ENCODE measurements around the gene SSH2. TPM values are rescaled to one million over a fixed set of nuclear protein-coding genes. Genes with fewer than 3 reads are reported as not detected.
A peak's percentile ranks its signal among the peaks of the same experiment; 100 is the strongest.

The SSH2 gene
- polyA plus RNA-seq, 1 of the 3 experiments (the other 2 are of a cell fraction), result 8.8 TPM

DNA sequence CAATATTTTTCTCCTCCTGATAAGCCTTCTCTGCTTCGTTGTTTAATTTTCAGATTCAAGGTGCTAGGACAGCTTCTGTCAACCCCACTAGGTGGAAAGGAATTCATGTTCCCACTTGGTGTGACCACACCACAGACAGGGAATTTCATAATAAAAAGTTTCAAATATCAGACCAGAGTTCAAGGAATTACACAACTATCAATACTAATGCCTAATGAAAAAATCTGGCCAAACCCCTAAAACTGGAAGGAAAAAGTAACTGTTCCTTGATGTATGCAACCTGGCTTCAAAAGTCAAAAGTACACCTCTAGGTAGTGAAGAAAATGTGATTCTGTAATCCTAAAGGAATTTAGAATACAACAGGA, 219.5 kb downstream of the SSH2 start:
- ChIA-PET POLR2A (interaction anchor here (0.9 to 1.0 kb wide), 3 partner anchors 11 to 21 kb away, joined by 3 to 5 read pairs (median 3); no protein-coding TSS in a partner anchor), CTCF (interaction anchor here (1.0 to 2.5 kb wide), 6 partner anchors 40 to 119 kb away, joined by 3 to 9 read pairs (median 4); no protein-coding TSS in a partner anchor)
- no peaks in the 10 kb centered on the region for H3K36me3 ChIP-seq (replicated peaks in 1 of 2; ENCODE audit: control insufficient read depth in 1 of 2, insufficient read depth in 2 of 2, low read length in 1 of 2)
- 97% methylated on average over 1 of the region's 1 CpG for WGBS (ENCODE audit: low lambda C conversion rate)
- no peak overlapping the region for H2AFZ ChIP-seq (ENCODE audit: low read depth)
- H3K4me2 ChIP-seq, result peak overlapping the region; percentile 55
- peaks cover 26% of the 10 kb centered on the region for H3F3A ChIP-seq (replicated peaks; ENCODE audit: insufficient read depth)
- peaks cover 28 to 39% of the 10 kb centered on the region in 2 experiments; a peak in 3 of 4 replicates for H3K4me1 ChIP-seq (ENCODE audit: control insufficient read depth in 1 of 2, insufficient read depth in 2 of 2, low read depth in 1 of 2, low read length in 1 of 2)
- H3K27me3 ChIP-seq (ENCODE audit: insufficient read depth), result no peaks in the 10 kb centered on the region
- DNase-seq, result no peak
- TF ChIP-seq SIN3A (IDR thresholded peaks at IDR 0.05; ENCODE audit: borderline replicate concordance, low read depth, low read length), result no peak
- TF ChIP-seq RXRA (IDR thresholded peaks at IDR 0.05; ENCODE audit: borderline replicate concordance, low read depth), result no peak
- TF ChIP-seq TEAD4 (IDR thresholded peaks at IDR 0.05; ENCODE audit: borderline replicate concordance, insufficient read depth), result no peak
- TF ChIP-seq JUND (IDR thresholded peaks at IDR 0.05), result no peak
- no peak for TF ChIP-seq TCF12 (IDR thresholded peaks at IDR 0.05)
- no peak for TF ChIP-seq RCOR1 (IDR thresholded peaks at IDR 0.05; ENCODE audit: low read length)
- TF ChIP-seq RFX5 (IDR thresholded peaks at IDR 0.05; ENCODE audit: low read length), result no peak
- TF ChIP-seq, protein P1, sequence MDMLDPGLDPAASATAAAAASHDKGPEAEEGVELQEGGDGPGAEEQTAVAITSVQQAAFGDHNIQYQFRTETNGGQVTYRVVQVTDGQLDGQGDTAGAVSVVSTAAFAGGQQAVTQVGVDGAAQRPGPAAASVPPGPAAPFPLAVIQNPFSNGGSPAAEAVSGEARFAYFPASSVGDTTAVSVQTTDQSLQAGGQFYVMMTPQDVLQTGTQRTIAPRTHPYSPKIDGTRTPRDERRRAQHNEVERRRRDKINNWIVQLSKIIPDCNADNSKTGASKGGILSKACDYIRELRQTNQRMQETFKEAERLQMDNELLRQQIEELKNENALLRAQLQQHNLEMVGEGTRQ (IDR thresholded peaks at IDR 0.05; ENCODE audit: borderline replicate concordance, low read depth, low read length), result no peak
- TF ChIP-seq GABPA (IDR thresholded peaks at IDR 0.05; ENCODE audit: low read depth), result no peak
- no peak for TF ChIP-seq NFIC (IDR thresholded peaks at IDR 0.05; ENCODE audit: borderline replicate concordance)
- no peak for TF ChIP-seq SMC3 (IDR thresholded peaks at IDR 0.05; ENCODE audit: low read depth, low read length)
- TF ChIP-seq, protein P2, sequence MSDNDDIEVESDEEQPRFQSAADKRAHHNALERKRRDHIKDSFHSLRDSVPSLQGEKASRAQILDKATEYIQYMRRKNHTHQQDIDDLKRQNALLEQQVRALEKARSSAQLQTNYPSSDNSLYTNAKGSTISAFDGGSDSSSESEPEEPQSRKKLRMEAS (IDR thresholded peaks at IDR 0.05; ENCODE audit: low read depth), result no peak
- TF ChIP-seq YY1 (IDR thresholded peaks at IDR 0.05; ENCODE audit: low read depth), result no peak
- TF ChIP-seq, protein P3, sequence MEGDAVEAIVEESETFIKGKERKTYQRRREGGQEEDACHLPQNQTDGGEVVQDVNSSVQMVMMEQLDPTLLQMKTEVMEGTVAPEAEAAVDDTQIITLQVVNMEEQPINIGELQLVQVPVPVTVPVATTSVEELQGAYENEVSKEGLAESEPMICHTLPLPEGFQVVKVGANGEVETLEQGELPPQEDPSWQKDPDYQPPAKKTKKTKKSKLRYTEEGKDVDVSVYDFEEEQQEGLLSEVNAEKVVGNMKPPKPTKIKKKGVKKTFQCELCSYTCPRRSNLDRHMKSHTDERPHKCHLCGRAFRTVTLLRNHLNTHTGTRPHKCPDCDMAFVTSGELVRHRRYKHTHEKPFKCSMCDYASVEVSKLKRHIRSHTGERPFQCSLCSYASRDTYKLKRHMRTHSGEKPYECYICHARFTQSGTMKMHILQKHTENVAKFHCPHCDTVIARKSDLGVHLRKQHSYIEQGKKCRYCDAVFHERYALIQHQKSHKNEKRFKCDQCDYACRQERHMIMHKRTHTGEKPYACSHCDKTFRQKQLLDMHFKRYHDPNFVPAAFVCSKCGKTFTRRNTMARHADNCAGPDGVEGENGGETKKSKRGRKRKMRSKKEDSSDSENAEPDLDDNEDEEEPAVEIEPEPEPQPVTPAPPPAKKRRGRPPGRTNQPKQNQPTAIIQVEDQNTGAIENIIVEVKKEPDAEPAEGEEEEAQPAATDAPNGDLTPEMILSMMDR (IDR thresholded peaks at IDR 0.05), result no peak
- no peak for TF ChIP-seq MXI1 (IDR thresholded peaks at IDR 0.05; ENCODE audit: low read depth, low read length)
- TF ChIP-seq, protein P4, sequence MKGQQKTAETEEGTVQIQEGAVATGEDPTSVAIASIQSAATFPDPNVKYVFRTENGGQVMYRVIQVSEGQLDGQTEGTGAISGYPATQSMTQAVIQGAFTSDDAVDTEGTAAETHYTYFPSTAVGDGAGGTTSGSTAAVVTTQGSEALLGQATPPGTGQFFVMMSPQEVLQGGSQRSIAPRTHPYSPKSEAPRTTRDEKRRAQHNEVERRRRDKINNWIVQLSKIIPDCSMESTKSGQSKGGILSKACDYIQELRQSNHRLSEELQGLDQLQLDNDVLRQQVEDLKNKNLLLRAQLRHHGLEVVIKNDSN (IDR thresholded peaks at IDR 0.05; ENCODE audit: borderline replicate concordance, low read depth), result no peak
- TF ChIP-seq GATA2 (CRISPR knock-in tag; IDR thresholded peaks at IDR 0.05), result no peak
- no peaks in the 10 kb centered on the region for H3K9me2 ChIP-seq
- H3K9me3 ChIP-seq, result no peaks in the 10 kb centered on the region
- H3K4me3 ChIP-seq (ENCODE audit: low read depth in 2 of 2, low read length in 1 of 2), result no peak overlapping the region
- peaks cover 5% of the 10 kb centered on the region; the same call in 1 of the 2 replicates for H3K79me2 ChIP-seq (ENCODE audit: insufficient read depth)
- H4K20me1 ChIP-seq (ENCODE audit: insufficient read depth), result no peaks in the 10 kb centered on the region
- peak overlapping the region; percentile 72 to 99 for H3K27ac ChIP-seq (ENCODE audit: low read depth in 2 of 2, low read length in 1 of 2)
- H3K9ac ChIP-seq, result no peak overlapping the region

Measured in SK-N-SH (cell line).